Lung (tissue), 12 donors: Measurements from ENCODE around the gene ATF2. TPM values are rescaled to one million over a fixed set of nuclear protein-coding genes. Genes with fewer than 3 reads are reported as not detected.
A peak's percentile ranks its signal among the peaks of the same experiment; 100 is the strongest.
"Not testable (repeated sequence)": the region's sequence is repeated elsewhere in the genome, so short reads cannot be mapped to it uniquely, and the experiment has no call there.

ENCODE experiments used
- ATAC-seq: fragments of 200-7000 bp; cut with Tn5 transposase; one replicate; pipeline ENCODE4 v1.9.1; 2020; ENCODE audit warnings: moderate number of reproducible peaks; ENCODE audit not compliant: insufficient read depth, low FRiP score
- DNase-seq, 3 donors: peaks; one replicate each; pipeline ENCODE4 v3.0.0-alpha.2; 2013 to 2017
- H3K27ac ChIP-seq, 2 donors: one replicate each; pipeline ENCODE4 v1.5.1; 2013; ENCODE audit warnings: mild to moderate bottlenecking in 2 of 2, moderate library complexity in 2 of 2, control low read depth in 1 of 2, inconsistent platforms in 1 of 2, low read depth in 1 of 2, low read length in 1 of 2
- H3K27me3 ChIP-seq, 3 donors: one replicate each; pipeline ENCODE4 v1.5.1; 2013; ENCODE audit warnings: low read length in 2 of 3; ENCODE audit not compliant: control insufficient read depth in 3 of 3, insufficient read depth in 3 of 3
- H3K36me3 ChIP-seq, 4 donors: one replicate each; pipeline ENCODE4 v1.5.1; 2013; ENCODE audit warnings: low read length in 4 of 4, mild to moderate bottlenecking in 1 of 4, moderate library complexity in 1 of 4; ENCODE audit not compliant: control insufficient read depth in 4 of 4, insufficient read depth in 4 of 4
- H3K4me1 ChIP-seq, 5 donors: one replicate each; pipeline ENCODE4 v1.5.1; 2013; ENCODE audit warnings: low read length in 5 of 5, mild to moderate bottlenecking in 2 of 5, moderate library complexity in 1 of 5; ENCODE audit not compliant: control insufficient read depth in 5 of 5, insufficient read depth in 5 of 5
- H3K4me3 ChIP-seq: one replicate; pipeline ENCODE4 v1.5.1; 2013; ENCODE audit warnings: mild to moderate bottlenecking, control low read depth, moderate library complexity
- H3K9ac ChIP-seq, 2 donors: one replicate each; pipeline ENCODE4 v1.5.1; 2013; ENCODE audit warnings: low read length in 2 of 2, control low read depth in 1 of 2; ENCODE audit not compliant: insufficient read depth in 1 of 2
- H3K9me3 ChIP-seq, 4 donors: one replicate each; pipeline ENCODE4 v1.5.1; 2013; ENCODE audit warnings: low read length in 3 of 4, mild to moderate bottlenecking in 1 of 4, moderate library complexity in 1 of 4; ENCODE audit not compliant: control insufficient read depth in 4 of 4, insufficient read depth in 3 of 4
- CTCF ChIP-seq: IDR thresholded peaks from 2 replicates; pipeline ENCODE4 v1.5.1; 2012; ENCODE audit warnings: mild to moderate bottlenecking; ENCODE audit errors: control extremely low read depth, extremely low read depth
- WGBS, 2 donors: extraction: QIAGEN DNeasy Blood & Tissue Kit; methylation state at CpG; one replicate each; pipeline ENCODE4 v1.1.7; 2013; 5-methylcytosine and 5-hydroxymethylcytosine counted together
- polyA plus RNA-seq, 2 donors: library from polyadenylated mRNA; stranded (reverse); fragments of 200-250 nt; gene quantifications; one replicate each; pipeline ENCODE4 v1.2.1, GENCODE V29; 2013
- total RNA-seq, 2 donors: library from RNA; depleted of rRNA in 1 of 2; stranded (reverse); fragments of >200 nt in 1 of 2; gene quantifications; one replicate each; pipeline ENCODE4 v1.2.1, GENCODE V29; 2014 to 2021
- donor health status: control.
- donor health status: control.
- donor health status: Bipolar disorder and iron deficiency.
- donor health status: healthy.
- donor health status: DM: yes; HTN: yes; CAD: no.

ATF2 gene
- total and polyA plus RNA-seq, 4 donors: 16.3 to 92.7 (median 30.2) TPM

- ATAC-seq (no peak), DNase-seq (peak in 1 of 3 donors; percentile 7)
- Histone ChIP-seq H3K27ac (no peak overlapping the region), H3K36me3 (peaks cover 0 to 18% (median 2%) of the 10 kb centered on the region in 4 donors), H3K9ac (no peak overlapping the region), H3K4me3 (no peak overlapping the region), H3K27me3 (no peaks in the 10 kb centered on the region), H3K4me1 (peaks cover 0 to 3% (median 0%) of the 10 kb centered on the region in 5 donors), H3K9me3 (no peaks in the 10 kb centered on the region)
- WGBS, 2 donors: 92 to 94% methylated on average over 3 of the region's 3 CpGs
- TF ChIP-seq CTCF: no peak
Observed at GRCh38 chr2:175123254-175123653, 44.7 kb downstream of the ATF2 start.

- Histone ChIP-seq H3K4me3 (no peak overlapping the region), H3K36me3 (peaks cover 6 to 33% (median 19%) of the 10 kb centered on the region in 4 donors), H3K4me1 (no peaks in the 10 kb centered on the region), H3K27me3 (no peaks in the 10 kb centered on the region), H3K9me3 (no peaks in the 10 kb centered on the region), H3K27ac (no peak overlapping the region), H3K9ac (no peak overlapping the region)
- ATAC-seq (peak; percentile 72), DNase-seq (peak in 2 of 3 donors; percentile 63 to 66)
- 90 to 92% methylated on average over 3 of the region's 3 CpGs for WGBS, 2 donors
- TF ChIP-seq CTCF: peak; percentile 48
Observed at GRCh38 chr2:175111200-175111657, 56.8 kb downstream of the ATF2 start.

GRCh38 chr2:175108091-175108490 is 59.9 kb downstream of the ATF2 start:
- not testable (repeated sequence) for H3K4me1 ChIP-seq, H3K27ac ChIP-seq, H3K9ac ChIP-seq, H3K4me3 ChIP-seq, ATAC-seq, DNase-seq, H3K27me3 ChIP-seq, H3K9me3 ChIP-seq
- peaks cover 4 to 18% (median 11%) of the 10 kb centered on the region in 4 donors for H3K36me3 ChIP-seq
- 97% methylated on average over 38 to 39 of the region's 39 CpGs for WGBS, 2 donors

- Histone ChIP-seq H3K9ac (no peak overlapping the region), H3K36me3 (peaks cover 4 to 15% (median 11%) of the 10 kb centered on the region in 4 donors), H3K27me3 (no peaks in the 10 kb centered on the region), H3K4me1 (no peaks in the 10 kb centered on the region), H3K27ac (no peak overlapping the region), H3K4me3 (no peak overlapping the region), H3K9me3 (no peaks in the 10 kb centered on the region)
- ATAC-seq (no peak), DNase-seq (no peak)
- 93 to 97% methylated on average over 4 of the region's 4 CpGs for WGBS, 2 donors
- no peak for TF ChIP-seq CTCF
Observed at GRCh38 chr2:175107146-175107545, 60.9 kb downstream of the ATF2 start.
